Osteoblast (primary cell): ENCODE results near the gene CAV1. TPM values are rescaled to one million over a fixed set of nuclear protein-coding genes. Genes with fewer than 3 reads are reported as not detected.
A peak's percentile ranks its signal among the peaks of the same experiment; 100 is the strongest.

ENCODE experiments used
- DNase-seq: peaks from one replicate; pipeline ENCODE4 v3.0.0; 2011; ENCODE audit warnings: low spot score, mixed read lengths; ENCODE audit not compliant: insufficient read length; ENCODE audit errors: missing footprints
- H2AFZ ChIP-seq: 2 replicates; pipeline ENCODE4 v1.6.0; 2011; ENCODE audit warnings: mild to moderate bottlenecking, low read length
- H3K27ac ChIP-seq: 2 replicates; pipeline ENCODE4 v1.5.1; 2011; ENCODE audit warnings: mild to moderate bottlenecking, low read depth, low read length, moderate library complexity
- H3K27me3 ChIP-seq: 2 replicates; pipeline ENCODE4 v1.6.0; 2012; ENCODE audit warnings: mild to moderate bottlenecking, control low read depth, inconsistent platforms, low read length, moderate library complexity; ENCODE audit not compliant: insufficient read depth
- H3K36me3 ChIP-seq: 2 replicates; pipeline ENCODE4 v1.5.1; 2011; ENCODE audit warnings: mild to moderate bottlenecking, low read length, control low read depth, moderate library complexity; ENCODE audit not compliant: insufficient read depth
- H3K4me1 ChIP-seq: 2 replicates; pipeline ENCODE4 v1.5.1; 2011; ENCODE audit warnings: mild to moderate bottlenecking, low read length, control low read depth, moderate library complexity; ENCODE audit not compliant: insufficient read depth
- H3K4me2 ChIP-seq: 2 replicates; pipeline ENCODE4 v1.6.0; 2011; ENCODE audit warnings: mild to moderate bottlenecking, low read length; ENCODE audit not compliant: insufficient read depth
- H3K4me3 ChIP-seq: fragments of 200-600 bp; sonication (generic); 3 replicates; pipeline ENCODE4 v1.5.1; 2012; ENCODE audit warnings: mild to moderate bottlenecking, low read length, inconsistent platforms; ENCODE audit not compliant: insufficient read depth
- H3K79me2 ChIP-seq: 2 replicates; pipeline ENCODE4 v1.6.0; 2012; ENCODE audit warnings: mild to moderate bottlenecking, low read length, control low read depth, inconsistent platforms; ENCODE audit not compliant: insufficient read depth
- H3K9me3 ChIP-seq: 2 replicates; pipeline ENCODE4 v1.5.1; 2011; ENCODE audit warnings: low read depth, low read length, control low read depth
- H4K20me1 ChIP-seq: 2 replicates; pipeline ENCODE4 v1.6.0; 2012; ENCODE audit warnings: mild to moderate bottlenecking, low read length, control low read depth; ENCODE audit not compliant: insufficient read depth
- total RNA-seq: library from RNA; depleted of rRNA; stranded (reverse); fragments of >200 nt; gene quantifications from 2 replicates; pipeline ENCODE4 v1.2.3, GENCODE V29; 2012
- TF ChIP-seq, protein P1 (sequence below): IDR thresholded peaks from 2 replicates; pipeline ENCODE4 v1.5.1; 2011; ENCODE audit warnings: mild to moderate bottlenecking, low read depth, low read length, moderate library complexity; ENCODE audit errors: extremely low read depth

Gene CAV1
- total RNA-seq, 1 donor: 337 TPM

DNA sequence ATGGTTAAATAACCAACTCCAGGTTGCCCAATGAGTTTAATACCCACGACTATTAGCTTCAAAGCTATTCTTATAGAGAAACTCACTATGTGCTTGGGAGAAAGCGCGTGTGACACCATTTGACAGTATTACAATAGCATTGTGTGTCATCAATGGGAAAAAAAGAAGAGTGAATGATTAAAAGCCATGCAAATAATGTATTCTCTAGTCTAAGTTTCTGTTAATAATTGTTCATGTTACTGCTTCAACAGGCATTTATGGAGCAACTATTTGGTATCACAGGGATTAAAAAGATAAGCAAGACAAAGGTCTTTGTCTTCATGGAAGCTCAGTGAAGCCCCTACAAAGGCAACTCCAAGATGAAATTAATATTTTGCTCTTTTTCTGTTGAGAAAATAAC, 47.2 kb downstream of the CAV1 start:
- Histone ChIP-seq H3K4me2 (no peak overlapping the region), H2AFZ (no peak overlapping the region), H3K27ac (peak overlapping the region; percentile 81), H3K9me3 (no peaks in the 10 kb centered on the region), H4K20me1 (no peaks in the 10 kb centered on the region), H3K4me1 (peaks cover 62% of the 10 kb centered on the region), H3K27me3 (no peaks in the 10 kb centered on the region), H3K36me3 (no peaks in the 10 kb centered on the region), H3K4me3 (no peak overlapping the region), H3K79me2 (no peaks in the 10 kb centered on the region)
- TF ChIP-seq, protein P1, sequence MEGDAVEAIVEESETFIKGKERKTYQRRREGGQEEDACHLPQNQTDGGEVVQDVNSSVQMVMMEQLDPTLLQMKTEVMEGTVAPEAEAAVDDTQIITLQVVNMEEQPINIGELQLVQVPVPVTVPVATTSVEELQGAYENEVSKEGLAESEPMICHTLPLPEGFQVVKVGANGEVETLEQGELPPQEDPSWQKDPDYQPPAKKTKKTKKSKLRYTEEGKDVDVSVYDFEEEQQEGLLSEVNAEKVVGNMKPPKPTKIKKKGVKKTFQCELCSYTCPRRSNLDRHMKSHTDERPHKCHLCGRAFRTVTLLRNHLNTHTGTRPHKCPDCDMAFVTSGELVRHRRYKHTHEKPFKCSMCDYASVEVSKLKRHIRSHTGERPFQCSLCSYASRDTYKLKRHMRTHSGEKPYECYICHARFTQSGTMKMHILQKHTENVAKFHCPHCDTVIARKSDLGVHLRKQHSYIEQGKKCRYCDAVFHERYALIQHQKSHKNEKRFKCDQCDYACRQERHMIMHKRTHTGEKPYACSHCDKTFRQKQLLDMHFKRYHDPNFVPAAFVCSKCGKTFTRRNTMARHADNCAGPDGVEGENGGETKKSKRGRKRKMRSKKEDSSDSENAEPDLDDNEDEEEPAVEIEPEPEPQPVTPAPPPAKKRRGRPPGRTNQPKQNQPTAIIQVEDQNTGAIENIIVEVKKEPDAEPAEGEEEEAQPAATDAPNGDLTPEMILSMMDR: no peak
- no peak for DNase-seq

- no peak for DNase-seq
- H3K27me3 ChIP-seq: no peaks in the 10 kb centered on the region
- peaks cover 76% of the 10 kb centered on the region for H3K4me1 ChIP-seq
- no peaks in the 10 kb centered on the region for H3K79me2 ChIP-seq
- no peak overlapping the region for H3K4me2 ChIP-seq
- TF ChIP-seq, protein P1: no peak
- peak overlapping the region; percentile 73 for H3K27ac ChIP-seq
- no peak overlapping the region for H3K4me3 ChIP-seq
- H4K20me1 ChIP-seq: no peaks in the 10 kb centered on the region
- H2AFZ ChIP-seq: no peak overlapping the region
- H3K36me3 ChIP-seq: no peaks in the 10 kb centered on the region
- no peaks in the 10 kb centered on the region for H3K9me3 ChIP-seq
These were observed 48.7 kb downstream of the CAV1 start for GRCh38 chr7:116573541-116573940.

DNA sequence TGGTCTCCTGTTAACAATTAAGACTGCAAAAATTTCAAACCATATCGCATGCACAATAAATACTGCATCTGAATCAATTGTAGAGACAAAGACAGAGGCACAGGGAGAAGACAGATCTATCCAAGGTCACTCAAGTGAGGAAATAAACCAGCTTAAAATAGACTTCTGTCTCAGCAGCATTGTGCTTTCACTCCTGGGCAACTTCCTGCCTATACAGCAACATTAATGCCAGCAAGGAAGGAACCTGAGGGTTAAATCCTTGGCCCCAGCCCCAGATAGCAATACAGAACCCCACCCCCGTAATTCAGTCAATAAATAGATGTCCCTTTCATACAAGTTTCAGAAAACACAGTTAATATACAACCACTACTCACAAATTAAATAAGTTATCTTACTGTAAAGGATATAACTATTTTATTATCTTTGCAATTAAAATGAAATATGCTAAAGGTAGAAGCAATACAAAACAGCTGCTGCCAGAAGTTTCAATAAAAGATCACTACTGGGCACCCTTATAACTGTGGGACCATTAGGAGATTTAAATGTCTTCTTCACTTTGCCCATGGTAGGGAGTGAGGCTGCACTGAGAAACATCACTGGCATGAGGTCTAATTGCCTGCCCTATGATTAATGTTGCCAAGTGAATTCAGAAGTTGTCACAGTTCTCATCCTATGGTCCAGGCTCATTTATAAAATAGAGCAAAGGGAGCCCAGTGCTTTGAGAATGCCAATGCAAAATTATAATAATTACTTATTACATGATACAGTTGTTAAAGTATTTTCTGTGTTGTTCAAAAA, 49.4 kb downstream of the CAV1 start:
- no peaks in the 10 kb centered on the region for H3K79me2 ChIP-seq
- no peak for DNase-seq
- TF ChIP-seq, protein P1: no peak
- no peaks in the 10 kb centered on the region for H4K20me1 ChIP-seq
- H3K36me3 ChIP-seq: no peaks in the 10 kb centered on the region
- no peak overlapping the region for H3K4me2 ChIP-seq
- no peaks in the 10 kb centered on the region for H3K9me3 ChIP-seq
- H3K27me3 ChIP-seq: no peaks in the 10 kb centered on the region
- H3K4me1 ChIP-seq: peaks cover 76% of the 10 kb centered on the region
- H2AFZ ChIP-seq: no peak overlapping the region
- no peak overlapping the region for H3K4me3 ChIP-seq
- peak overlapping the region; percentile 73 for H3K27ac ChIP-seq

DNA sequence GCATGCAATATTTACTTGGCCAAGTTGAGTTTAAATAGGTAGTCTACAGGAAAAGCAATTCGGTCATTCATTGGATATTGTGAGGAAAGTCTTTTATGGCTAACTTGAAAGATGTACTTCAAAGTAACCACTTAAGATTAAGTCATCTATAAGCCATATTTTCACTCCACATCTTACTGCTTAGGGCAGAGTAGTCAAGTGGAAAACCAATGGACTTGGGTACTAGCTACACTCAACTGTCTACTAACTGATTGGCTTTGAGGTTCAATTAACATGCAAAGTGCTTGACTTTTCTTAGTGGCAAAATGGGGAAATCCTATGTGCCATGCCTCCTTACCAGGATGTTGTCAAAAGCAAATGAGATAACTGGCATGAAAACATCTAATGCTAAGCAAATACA, 51.0 kb downstream of the CAV1 start:
- Histone ChIP-seq H3K4me3 (no peak overlapping the region), H3K9me3 (no peaks in the 10 kb centered on the region), H3K4me1 (peaks cover 60% of the 10 kb centered on the region), H3K27ac (peak overlapping the region; percentile 97), H2AFZ (no peak overlapping the region), H4K20me1 (no peaks in the 10 kb centered on the region), H3K27me3 (no peaks in the 10 kb centered on the region), H3K4me2 (no peak overlapping the region), H3K36me3 (no peaks in the 10 kb centered on the region), H3K79me2 (no peaks in the 10 kb centered on the region)
- DNase-seq: no peak
- TF ChIP-seq, protein P1: no peak
